ENCODE results near the gene LRP1B.

DNA sequence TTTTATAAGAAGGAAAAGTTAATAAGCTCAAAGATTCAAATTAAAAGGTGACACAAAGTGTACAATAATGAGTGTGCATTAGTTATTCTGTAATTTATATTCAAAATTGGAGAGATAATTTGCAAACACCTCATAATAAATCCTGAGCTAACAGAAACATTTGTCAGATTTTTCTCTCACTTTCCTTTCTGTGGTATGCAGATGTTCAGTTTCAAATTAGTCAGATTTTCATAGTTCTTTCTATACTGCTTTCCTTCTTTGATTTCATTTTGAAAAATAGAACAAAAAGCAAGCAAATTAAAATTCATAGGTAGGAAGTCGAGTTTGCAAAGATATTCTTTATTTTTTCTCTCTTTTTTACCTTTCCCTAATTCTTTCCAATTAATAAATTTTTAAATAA, 1930.5 kb downstream of the LRP1B start:
- no peak for TF ChIP-seq CTCF (IDR thresholded peaks at IDR 0.05)
- TF ChIP-seq EZH2 (IDR thresholded peaks at IDR 0.05; ENCODE audit: borderline replicate concordance, insufficient read depth, low read depth, low read length, poor library complexity, severe bottlenecking): no peak
